ENCODE results near the gene DOK6.

DOK6 gene

DNA sequence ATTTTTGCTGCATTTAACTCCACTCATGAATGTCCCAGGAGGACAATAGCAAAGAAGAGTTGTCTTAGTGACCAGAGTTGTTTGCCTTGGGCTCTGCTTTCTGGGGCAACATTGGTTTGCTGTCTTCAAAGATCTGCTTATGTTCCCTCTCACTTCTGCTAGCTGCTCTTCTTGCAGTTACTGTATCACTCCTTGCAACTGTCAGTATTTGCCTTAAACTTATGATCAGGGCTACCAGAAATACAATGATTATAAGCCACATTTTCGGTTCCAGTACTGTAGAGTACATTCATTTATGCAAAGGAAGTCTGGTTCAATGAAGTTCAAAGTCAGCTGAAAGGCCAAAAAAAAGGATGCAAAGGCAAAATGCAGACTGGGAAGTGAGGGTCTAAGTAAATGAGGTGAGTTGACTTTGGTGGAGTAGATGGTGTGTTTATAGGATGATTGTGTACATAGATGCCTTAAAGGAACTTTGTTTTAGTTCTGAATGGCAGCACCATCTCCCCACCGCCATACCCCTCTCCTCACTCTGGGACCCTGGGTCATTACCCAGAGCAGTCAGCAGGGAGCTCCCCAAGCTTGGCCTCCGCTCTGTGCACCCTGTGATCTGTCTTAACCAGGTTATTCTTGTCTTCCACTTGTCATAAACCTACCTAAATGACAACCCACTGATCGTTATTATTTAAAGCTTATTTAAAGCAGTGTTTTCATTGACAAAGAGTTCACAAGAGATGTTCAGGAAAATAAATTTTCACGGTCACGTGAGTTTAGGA lies 236.0 kb downstream of the DOK6 start:
- no peak for TF ChIP-seq TAF1 (IDR thresholded peaks at IDR 0.05; ENCODE audit: borderline replicate concordance, insufficient read depth, low read length)
- no peak for TF ChIP-seq SIN3A (IDR thresholded peaks at IDR 0.05; ENCODE audit: borderline replicate concordance, insufficient read depth, low read length)
- TF ChIP-seq, protein P1, sequence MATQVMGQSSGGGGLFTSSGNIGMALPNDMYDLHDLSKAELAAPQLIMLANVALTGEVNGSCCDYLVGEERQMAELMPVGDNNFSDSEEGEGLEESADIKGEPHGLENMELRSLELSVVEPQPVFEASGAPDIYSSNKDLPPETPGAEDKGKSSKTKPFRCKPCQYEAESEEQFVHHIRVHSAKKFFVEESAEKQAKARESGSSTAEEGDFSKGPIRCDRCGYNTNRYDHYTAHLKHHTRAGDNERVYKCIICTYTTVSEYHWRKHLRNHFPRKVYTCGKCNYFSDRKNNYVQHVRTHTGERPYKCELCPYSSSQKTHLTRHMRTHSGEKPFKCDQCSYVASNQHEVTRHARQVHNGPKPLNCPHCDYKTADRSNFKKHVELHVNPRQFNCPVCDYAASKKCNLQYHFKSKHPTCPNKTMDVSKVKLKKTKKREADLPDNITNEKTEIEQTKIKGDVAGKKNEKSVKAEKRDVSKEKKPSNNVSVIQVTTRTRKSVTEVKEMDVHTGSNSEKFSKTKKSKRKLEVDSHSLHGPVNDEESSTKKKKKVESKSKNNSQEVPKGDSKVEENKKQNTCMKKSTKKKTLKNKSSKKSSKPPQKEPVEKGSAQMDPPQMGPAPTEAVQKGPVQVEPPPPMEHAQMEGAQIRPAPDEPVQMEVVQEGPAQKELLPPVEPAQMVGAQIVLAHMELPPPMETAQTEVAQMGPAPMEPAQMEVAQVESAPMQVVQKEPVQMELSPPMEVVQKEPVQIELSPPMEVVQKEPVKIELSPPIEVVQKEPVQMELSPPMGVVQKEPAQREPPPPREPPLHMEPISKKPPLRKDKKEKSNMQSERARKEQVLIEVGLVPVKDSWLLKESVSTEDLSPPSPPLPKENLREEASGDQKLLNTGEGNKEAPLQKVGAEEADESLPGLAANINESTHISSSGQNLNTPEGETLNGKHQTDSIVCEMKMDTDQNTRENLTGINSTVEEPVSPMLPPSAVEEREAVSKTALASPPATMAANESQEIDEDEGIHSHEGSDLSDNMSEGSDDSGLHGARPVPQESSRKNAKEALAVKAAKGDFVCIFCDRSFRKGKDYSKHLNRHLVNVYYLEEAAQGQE (IDR thresholded peaks at IDR 0.05; ENCODE audit: insufficient read depth in 1 of 2, low read depth in 2 of 2, low read length in 2 of 2), result no peak
- no peak for TF ChIP-seq POLR2AphosphoS5 (IDR thresholded peaks at IDR 0.05; ENCODE audit: low read depth, low read length)
- TF ChIP-seq FOXP2 (optimal IDR thresholded peaks at IDR 0.05; ENCODE audit: borderline replicate concordance, extremely low read depth, extremely low read length, insufficient read depth), result no peak

- TF ChIP-seq TAF1 (IDR thresholded peaks at IDR 0.05; ENCODE audit: borderline replicate concordance, insufficient read depth, low read length) (no peak), FOXP2 (optimal IDR thresholded peaks at IDR 0.05; ENCODE audit: borderline replicate concordance, extremely low read depth, extremely low read length, insufficient read depth) (no peak), POLR2AphosphoS5 (IDR thresholded peaks at IDR 0.05; ENCODE audit: low read depth, low read length) (no peak), SIN3A (IDR thresholded peaks at IDR 0.05; ENCODE audit: borderline replicate concordance, insufficient read depth, low read length) (no peak)
- TF ChIP-seq, protein P1 (IDR thresholded peaks at IDR 0.05; ENCODE audit: insufficient read depth in 1 of 2, low read depth in 2 of 2, low read length in 2 of 2), result no peak
Measured at GRCh38 chr18:69638056-69638455, 237.4 kb downstream of the DOK6 start.

GRCh38 chr18:69647702-69648101 lies 247.0 kb downstream of the DOK6 start:
- no peak for TF ChIP-seq FOXP2 (optimal IDR thresholded peaks at IDR 0.05; ENCODE audit: borderline replicate concordance, extremely low read depth, extremely low read length, insufficient read depth)
- no peak for TF ChIP-seq POLR2AphosphoS5 (IDR thresholded peaks at IDR 0.05; ENCODE audit: low read depth, low read length)
- TF ChIP-seq SIN3A (IDR thresholded peaks at IDR 0.05; ENCODE audit: borderline replicate concordance, insufficient read depth, low read length), result no peak
- TF ChIP-seq, protein P1 (IDR thresholded peaks at IDR 0.05; ENCODE audit: insufficient read depth in 1 of 2, low read depth in 2 of 2, low read length in 2 of 2), result no peak
- TF ChIP-seq TAF1 (IDR thresholded peaks at IDR 0.05; ENCODE audit: borderline replicate concordance, insufficient read depth, low read length), result no peak

GRCh38 chr18:69648486-69648885 lies 247.8 kb downstream of the DOK6 start:
- TF ChIP-seq POLR2AphosphoS5 (IDR thresholded peaks at IDR 0.05; ENCODE audit: low read depth, low read length), result no peak
- TF ChIP-seq, protein P1 (IDR thresholded peaks at IDR 0.05; ENCODE audit: insufficient read depth in 1 of 2, low read depth in 2 of 2, low read length in 2 of 2), result no peak

GRCh38 chr18:69649684-69650083 lies 249.0 kb downstream of the DOK6 start:
- TF ChIP-seq POLR2AphosphoS5 (IDR thresholded peaks at IDR 0.05; ENCODE audit: low read depth, low read length), result no peak
- TF ChIP-seq SIN3A (IDR thresholded peaks at IDR 0.05; ENCODE audit: borderline replicate concordance, insufficient read depth, low read length), result no peak
- TF ChIP-seq, protein P1 (IDR thresholded peaks at IDR 0.05; ENCODE audit: insufficient read depth in 1 of 2, low read depth in 2 of 2, low read length in 2 of 2), result no peak
- TF ChIP-seq FOXP2 (optimal IDR thresholded peaks at IDR 0.05; ENCODE audit: borderline replicate concordance, extremely low read depth, extremely low read length, insufficient read depth), result no peak
- no peak for TF ChIP-seq TAF1 (IDR thresholded peaks at IDR 0.05; ENCODE audit: borderline replicate concordance, insufficient read depth, low read length)

Measured in PFSK-1 (cell line).